Fibroblast of the aortic adventitia (primary cell): Measurements from ENCODE around the gene EID3. TPM values are rescaled to one million over a fixed set of nuclear protein-coding genes. Genes with fewer than 3 reads are reported as not detected.

ENCODE experiments used
- DNase-seq: peaks from one replicate; pipeline ENCODE4 v3.0.0-alpha.2; 2010; ENCODE audit warnings: low read depth
- H3K4me3 ChIP-seq: 2 replicates; pipeline ENCODE4 v1.5.1; 2011; ENCODE audit warnings: low read depth, mild to moderate bottlenecking, control low read depth, low read length, moderate library complexity
- total RNA-seq: library from RNA; depleted of rRNA; stranded (reverse); fragments of >200 nt; gene quantifications from 2 replicates; pipeline ENCODE4 v1.2.3, GENCODE V29; 2012; ENCODE audit warnings: low replicate concordance
- TF ChIP-seq, protein P1 (sequence below): IDR thresholded peaks from 2 replicates; pipeline ENCODE4 v1.5.1; 2011; ENCODE audit warnings: mild to moderate bottlenecking, low read length, control low read depth, inconsistent platforms; ENCODE audit not compliant: insufficient read depth

The EID3 gene
- total RNA-seq, 1 donor = 14.9 TPM

DNA sequence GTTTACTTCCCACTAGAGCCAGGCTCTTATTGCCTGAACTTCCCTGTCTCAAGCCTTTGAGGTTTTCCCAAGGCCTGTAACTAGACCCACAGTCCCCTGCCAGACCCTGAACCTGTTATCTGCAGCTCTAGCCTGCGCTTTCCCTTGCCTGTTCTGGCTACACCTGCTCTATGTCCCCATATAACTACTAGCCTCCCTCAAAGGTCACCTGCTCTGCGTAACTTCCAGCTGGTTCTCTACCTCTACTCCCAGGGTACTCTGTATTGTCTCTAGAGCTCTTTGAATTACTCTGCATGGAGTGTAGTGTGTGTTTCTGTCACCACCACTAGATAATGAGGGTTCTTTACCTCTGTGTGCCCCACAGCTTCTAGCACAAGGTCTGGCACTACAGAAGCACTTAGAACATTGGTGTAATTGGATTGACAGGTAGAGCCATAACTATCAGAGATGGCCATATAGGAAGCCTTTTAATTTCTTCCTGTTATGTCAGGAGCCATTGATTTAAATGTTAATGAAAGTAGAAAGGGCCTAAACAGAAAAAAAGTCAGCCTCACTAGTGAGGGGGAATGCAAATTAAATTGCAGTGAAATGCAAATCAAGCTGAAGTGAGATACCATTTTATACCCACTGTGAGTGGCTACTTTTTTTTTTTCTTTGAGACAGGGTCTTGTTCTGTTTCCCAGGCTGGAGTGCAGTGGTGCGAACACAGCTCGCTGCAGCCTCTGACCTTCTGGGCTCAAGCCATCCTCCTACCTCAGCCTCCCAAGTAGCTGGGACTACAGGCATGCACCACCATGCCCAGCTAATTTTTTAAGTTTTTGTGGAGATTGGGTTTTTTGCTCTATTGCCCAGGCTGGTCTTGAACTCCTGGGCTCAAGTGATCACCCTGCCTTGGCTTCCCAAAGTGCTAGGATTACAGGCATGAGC is 47.8 kb downstream of the EID3 start:
- no peak overlapping the region for H3K4me3 ChIP-seq
- TF ChIP-seq, protein P1, sequence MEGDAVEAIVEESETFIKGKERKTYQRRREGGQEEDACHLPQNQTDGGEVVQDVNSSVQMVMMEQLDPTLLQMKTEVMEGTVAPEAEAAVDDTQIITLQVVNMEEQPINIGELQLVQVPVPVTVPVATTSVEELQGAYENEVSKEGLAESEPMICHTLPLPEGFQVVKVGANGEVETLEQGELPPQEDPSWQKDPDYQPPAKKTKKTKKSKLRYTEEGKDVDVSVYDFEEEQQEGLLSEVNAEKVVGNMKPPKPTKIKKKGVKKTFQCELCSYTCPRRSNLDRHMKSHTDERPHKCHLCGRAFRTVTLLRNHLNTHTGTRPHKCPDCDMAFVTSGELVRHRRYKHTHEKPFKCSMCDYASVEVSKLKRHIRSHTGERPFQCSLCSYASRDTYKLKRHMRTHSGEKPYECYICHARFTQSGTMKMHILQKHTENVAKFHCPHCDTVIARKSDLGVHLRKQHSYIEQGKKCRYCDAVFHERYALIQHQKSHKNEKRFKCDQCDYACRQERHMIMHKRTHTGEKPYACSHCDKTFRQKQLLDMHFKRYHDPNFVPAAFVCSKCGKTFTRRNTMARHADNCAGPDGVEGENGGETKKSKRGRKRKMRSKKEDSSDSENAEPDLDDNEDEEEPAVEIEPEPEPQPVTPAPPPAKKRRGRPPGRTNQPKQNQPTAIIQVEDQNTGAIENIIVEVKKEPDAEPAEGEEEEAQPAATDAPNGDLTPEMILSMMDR = no peak

DNA sequence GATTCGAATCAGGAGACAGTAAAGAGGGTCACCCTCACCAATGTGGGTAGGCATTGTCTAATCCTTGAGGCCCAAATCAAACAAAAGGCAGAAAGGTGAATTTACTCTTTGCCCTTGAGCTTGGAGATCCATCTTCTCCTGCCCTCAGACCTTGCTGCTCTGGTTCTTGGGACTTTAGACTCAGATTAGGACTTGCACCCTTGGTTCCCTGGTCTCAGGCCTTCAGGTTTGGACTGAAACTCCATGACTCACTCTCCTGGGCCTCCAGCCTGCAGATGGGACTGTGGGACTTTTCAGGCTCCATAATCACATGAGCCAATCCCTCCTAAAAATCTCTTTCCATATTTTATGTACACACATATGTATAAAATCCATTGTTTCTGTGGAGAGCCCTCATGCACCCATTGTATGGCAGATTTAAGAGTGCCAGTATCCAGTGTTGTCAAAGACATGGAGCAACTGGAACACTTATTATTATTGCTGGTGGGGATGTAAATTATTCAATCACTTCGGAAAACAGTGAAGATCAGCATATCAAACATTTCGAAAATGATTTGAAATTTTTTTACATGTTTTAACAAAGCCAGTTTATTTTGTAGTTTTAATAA is 48.7 kb downstream of the EID3 start:
- TF ChIP-seq, protein P1 = no peak
- H3K4me3 ChIP-seq = no peak overlapping the region
- peak; percentile 76 for DNase-seq

More for the DNA sequence above, 47.8 kb downstream of the EID3 start:
- no peak for DNase-seq

DNA sequence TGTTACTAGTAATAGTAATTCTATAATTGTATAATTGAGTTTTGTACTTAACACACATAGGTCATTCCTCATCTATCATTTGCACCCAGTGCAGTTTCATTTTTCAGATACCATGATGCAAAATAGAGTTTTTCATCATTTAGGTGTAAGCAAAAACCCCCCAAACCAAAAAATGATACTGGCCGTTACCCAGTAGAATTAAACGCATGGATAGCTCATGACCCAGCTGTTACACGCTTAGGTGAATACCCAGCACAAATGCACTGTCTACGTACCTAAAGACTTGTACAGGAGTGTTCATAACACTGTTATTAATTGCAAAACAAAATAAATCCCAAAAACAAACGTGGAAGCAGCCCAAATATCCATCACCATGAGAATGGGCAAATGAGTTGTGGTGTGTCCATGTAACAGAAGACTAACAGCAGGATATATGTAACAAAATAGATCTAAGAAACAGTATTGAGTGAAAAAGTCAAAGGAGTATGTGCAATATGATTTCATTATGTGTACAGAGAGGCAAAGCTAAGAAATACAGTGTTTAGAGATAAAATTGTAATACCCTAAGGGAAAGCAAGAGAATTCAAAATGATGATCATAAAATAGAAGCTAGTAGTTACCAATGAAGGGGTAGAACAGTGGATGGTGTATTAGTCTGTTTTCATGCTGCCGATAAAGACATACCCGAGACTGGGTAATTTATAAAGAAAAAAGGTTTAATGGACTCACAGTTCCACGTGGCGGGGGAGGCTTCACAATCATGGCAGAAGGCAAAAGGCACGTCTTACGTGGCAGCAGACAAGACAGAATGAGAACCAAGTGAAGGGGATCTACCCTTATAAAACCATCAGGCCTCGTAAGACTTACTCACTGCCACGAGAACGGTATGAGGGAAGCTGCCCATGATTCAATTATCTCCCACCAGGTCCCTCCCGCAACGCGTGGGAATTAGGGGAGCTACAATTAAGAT is 49.8 kb downstream of the EID3 start:
- DNase-seq = no peak
- no peak overlapping the region for H3K4me3 ChIP-seq
- TF ChIP-seq, protein P1 = no peak

DNA sequence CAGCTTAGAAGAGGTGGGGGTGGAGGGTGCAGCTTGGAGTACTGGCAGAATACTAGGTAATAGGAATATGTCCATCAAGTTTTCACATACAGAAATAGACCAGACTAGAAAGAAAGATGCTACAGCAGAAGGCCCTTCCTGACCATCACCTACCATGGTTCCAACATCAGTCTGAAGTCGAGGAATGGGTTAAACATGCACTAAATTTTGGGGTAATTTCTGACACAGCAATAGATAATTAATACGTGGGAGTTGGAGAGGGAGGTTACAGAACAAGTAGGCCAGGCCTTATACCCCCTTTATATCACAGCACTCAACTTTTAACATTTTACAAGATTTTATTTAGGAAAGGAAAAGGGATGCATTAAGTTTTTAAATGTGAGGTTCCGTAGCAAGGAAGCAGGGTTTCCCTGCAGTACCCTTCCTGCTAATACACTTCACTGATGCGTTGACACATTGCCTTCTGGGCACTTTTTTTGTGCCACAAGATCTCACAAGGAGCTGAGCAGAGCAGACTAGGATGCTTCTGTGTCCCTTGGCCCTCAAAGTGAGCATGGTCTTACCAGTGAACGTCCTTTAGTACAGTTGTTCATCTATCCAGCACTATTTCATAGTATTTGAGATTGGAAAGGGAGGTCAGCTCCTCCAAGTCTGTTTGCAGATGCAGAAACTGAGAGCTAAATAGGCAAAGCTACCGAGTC is 50.8 kb downstream of the EID3 start:
- DNase-seq = no peak
- TF ChIP-seq, protein P1 = no peak
- H3K4me3 ChIP-seq = no peak overlapping the region

Other genes with a start within 250 kb of the EID3 start
- gene HCFC2, start 239.2 kb upstream of the EID3 start, total RNA-seq = 28.3 and 30.5 TPM in 2 replicates
- 20.2 and 43.7 TPM in 2 replicates for gene NFYB, start 165.5 kb upstream of the EID3 start, total RNA-seq
- 350 and 651 TPM in 2 replicates for gene TXNRD1, start 88.0 kb upstream of the EID3 start, total RNA-seq
- gene CHST11, start 153.2 kb downstream of the EID3 start, total RNA-seq = 10.8 and 13.4 TPM in 2 replicates